ENCODE measurements around the gene CYP3A4. TPM values are rescaled to one million over a fixed set of nuclear protein-coding genes. Genes with fewer than 3 reads are reported as not detected.
"Not testable (repeated sequence)": the region's sequence is repeated elsewhere in the genome, so short reads cannot be mapped to it uniquely, and the experiment has no call there.

Gene CYP3A4
- total and polyA plus RNA-seq, 7 donors: 0.25 to 3.6 (median 0.69) TPM; not detected in 4

DNA sequence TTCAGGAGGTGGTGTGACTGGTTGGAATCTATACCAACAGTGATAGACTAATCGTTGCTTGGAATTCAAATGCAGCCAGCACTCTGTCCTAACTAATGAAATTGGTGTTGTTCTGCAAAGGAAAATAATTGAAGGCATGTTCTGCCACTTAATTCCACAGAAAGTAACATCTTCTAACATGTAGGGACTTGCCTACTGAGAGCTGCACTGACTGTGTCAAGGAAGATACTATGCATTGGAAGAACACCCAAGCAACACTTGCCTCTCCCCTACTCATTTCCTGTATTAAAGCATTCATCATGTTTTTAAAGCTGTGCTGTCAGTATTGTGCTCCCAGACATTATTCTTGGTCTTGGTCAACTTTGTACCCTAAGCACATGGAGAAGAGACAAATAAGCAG, 46.3 kb downstream of the CYP3A4 start:
- no peak overlapping the region for H3K4me3 ChIP-seq
- no peak for TF ChIP-seq POLR2A (IDR thresholded peaks at IDR 0.05)
- TF ChIP-seq EP300 (IDR thresholded peaks at IDR 0.05): no peak
- TF ChIP-seq, protein P1, sequence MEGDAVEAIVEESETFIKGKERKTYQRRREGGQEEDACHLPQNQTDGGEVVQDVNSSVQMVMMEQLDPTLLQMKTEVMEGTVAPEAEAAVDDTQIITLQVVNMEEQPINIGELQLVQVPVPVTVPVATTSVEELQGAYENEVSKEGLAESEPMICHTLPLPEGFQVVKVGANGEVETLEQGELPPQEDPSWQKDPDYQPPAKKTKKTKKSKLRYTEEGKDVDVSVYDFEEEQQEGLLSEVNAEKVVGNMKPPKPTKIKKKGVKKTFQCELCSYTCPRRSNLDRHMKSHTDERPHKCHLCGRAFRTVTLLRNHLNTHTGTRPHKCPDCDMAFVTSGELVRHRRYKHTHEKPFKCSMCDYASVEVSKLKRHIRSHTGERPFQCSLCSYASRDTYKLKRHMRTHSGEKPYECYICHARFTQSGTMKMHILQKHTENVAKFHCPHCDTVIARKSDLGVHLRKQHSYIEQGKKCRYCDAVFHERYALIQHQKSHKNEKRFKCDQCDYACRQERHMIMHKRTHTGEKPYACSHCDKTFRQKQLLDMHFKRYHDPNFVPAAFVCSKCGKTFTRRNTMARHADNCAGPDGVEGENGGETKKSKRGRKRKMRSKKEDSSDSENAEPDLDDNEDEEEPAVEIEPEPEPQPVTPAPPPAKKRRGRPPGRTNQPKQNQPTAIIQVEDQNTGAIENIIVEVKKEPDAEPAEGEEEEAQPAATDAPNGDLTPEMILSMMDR (IDR thresholded peaks at IDR 0.05): no peak
- TF ChIP-seq POLR2AphosphoS5 (IDR thresholded peaks at IDR 0.05): no peak
- WGBS, 2 donors: 89% methylated on average over 1 of the region's 1 CpG
- H3K4me1 ChIP-seq: no peaks in the 10 kb centered on the region
- no peaks in the 10 kb centered on the region for H3K27me3 ChIP-seq
- DNase-seq: no peak
- intact Hi-C loops (cut with DNase I): no loop called here
- H3K36me3 ChIP-seq: no peaks in the 10 kb centered on the region
- H3K27ac ChIP-seq: no peak overlapping the region
- H3K9me3 ChIP-seq: no peaks in the 10 kb centered on the region

DNA sequence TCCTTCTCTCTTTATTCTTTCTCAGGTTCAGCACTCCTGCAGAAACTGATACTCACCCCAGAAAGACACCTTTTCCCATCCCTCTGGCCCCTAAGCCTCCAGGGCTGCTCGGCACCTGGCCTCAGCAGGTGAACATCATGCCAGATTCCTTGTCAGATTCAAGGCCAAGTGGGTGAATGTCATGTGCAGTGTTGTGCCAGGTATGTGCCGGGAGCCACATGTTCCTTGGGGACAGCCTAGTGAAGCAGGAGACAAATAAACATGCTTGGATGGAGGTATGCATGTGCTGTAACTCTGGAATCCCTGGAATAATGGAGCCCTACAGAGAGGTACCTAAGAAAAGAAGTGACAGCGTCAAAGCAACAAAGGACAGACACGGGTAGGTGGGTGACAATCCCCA, 47.3 kb downstream of the CYP3A4 start:
- 93% methylated on average over 4 of the region's 4 CpGs for WGBS, 2 donors
- DNase-seq; intact Hi-C loops (cut with DNase I); H3K9me3 ChIP-seq; H3K4me3 ChIP-seq; H3K36me3 ChIP-seq; H3K4me1 ChIP-seq; H3K27ac ChIP-seq; H3K27me3 ChIP-seq: not testable (repeated sequence)

DNA sequence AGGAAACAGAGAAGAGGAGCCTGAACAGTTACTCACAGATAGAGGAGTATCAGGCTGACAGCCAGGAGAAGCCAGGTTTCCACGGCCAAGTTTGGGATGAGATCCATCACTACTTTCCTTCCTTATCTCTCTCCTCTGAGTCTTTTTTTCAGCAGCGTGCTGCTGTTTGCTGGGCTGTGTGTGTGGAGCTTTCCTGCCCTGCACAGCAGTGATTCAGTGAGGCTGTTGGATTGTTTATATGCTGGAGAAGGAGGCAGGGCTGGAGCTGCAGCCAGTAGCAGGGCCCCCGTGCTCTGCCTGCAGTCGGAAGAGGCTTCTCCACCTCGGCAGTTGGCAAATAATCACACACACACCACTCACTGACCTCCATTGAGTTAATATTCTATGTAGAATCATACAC, 49.0 kb downstream of the CYP3A4 start, which contains the start of gene CYP3A7:
Gene CYP3A7 (minus strand): TSS at position 210 of the 400 bp plus-strand sequence. CDS start 103 bp downstream, at position 107.
- TF ChIP-seq EP300 (IDR thresholded peaks at IDR 0.05) (no peak), POLR2AphosphoS5 (IDR thresholded peaks at IDR 0.05) (no peak), POLR2A (IDR thresholded peaks at IDR 0.05) (no peak)
- TF ChIP-seq, protein P1 (IDR thresholded peaks at IDR 0.05): no peak
- Histone ChIP-seq H3K4me3 (no peak within 1 kb of the TSS), H3K36me3 (no peaks in the 10 kb centered on the region), H3K27me3 (no peaks in the 10 kb centered on the region), H3K27ac (no peak within 1 kb of the TSS), H3K9me3 (no peaks in the 10 kb centered on the region), H3K4me1 (no peaks in the 10 kb centered on the region)
- WGBS, 2 donors: 64 to 85% methylated on average over 5 of the region's 5 CpGs
- intact Hi-C loops (cut with DNase I): no loop called here
- no peak for DNase-seq

DNA sequence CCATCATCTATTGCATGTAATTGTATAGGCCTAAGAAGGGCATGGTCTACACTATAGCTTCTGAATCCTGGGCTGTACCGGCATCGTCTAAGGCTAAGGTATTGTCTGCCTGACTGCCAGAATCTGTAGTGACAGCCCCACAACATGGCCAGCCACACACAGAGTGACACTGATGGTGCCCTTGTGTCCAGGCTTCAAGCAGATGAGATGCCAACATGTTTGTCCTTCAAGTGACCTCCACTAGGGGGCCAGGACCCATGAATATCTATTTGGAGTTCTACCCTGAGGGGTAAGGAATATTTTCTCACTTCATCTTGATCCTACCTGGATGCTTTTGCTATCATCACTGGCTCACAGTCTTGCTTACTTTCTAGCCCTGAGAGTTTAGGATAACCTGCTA, 50.5 kb downstream of the CYP3A4 start:
- Histone ChIP-seq H3K27me3 (no peaks in the 10 kb centered on the region), H3K4me1 (no peaks in the 10 kb centered on the region), H3K9me3 (no peaks in the 10 kb centered on the region), H3K4me3 (no peak overlapping the region), H3K27ac (no peak overlapping the region), H3K36me3 (no peaks in the 10 kb centered on the region)
- WGBS, 2 donors: 93 to 97% methylated on average over 2 of the region's 2 CpGs
- TF ChIP-seq EP300 (IDR thresholded peaks at IDR 0.05): no peak
- no peak for TF ChIP-seq POLR2A (IDR thresholded peaks at IDR 0.05)
- no peak for TF ChIP-seq POLR2AphosphoS5 (IDR thresholded peaks at IDR 0.05)
- TF ChIP-seq, protein P1 (IDR thresholded peaks at IDR 0.05): no peak
- intact Hi-C loops (cut with DNase I): no loop called here
- no peak for DNase-seq

DNA sequence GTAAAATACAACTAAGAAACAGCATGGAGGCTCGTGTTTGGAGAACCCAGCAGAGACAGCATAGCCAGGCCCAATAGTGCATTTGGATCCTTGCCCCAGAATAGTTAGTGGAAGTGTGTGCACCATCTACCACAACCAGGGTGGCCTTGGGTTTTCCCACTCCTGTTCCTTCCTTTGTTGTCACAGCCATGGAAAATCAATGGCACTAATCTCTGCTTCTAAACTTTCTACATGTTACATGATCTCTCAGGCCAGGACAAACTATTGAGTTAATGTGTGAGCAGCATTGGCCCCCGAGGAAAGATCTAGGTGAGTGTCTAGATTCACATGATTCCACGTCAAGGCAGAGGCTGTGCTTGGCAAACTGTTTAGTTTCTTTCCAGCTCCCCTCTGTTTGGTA, 51.0 kb downstream of the CYP3A4 start:
- Histone ChIP-seq H3K27me3 (no peaks in the 10 kb centered on the region), H3K4me3 (no peak overlapping the region), H3K9me3 (no peaks in the 10 kb centered on the region), H3K4me1 (no peaks in the 10 kb centered on the region), H3K36me3 (no peaks in the 10 kb centered on the region), H3K27ac (no peak overlapping the region)
- intact Hi-C loops (cut with DNase I): no loop called here
- WGBS, 2 donors: 90 to 92% methylated on average over 3 of the region's 3 CpGs
- DNase-seq: no peak
- TF ChIP-seq, protein P1 (IDR thresholded peaks at IDR 0.05): no peak
- TF ChIP-seq POLR2A (IDR thresholded peaks at IDR 0.05) (no peak), EP300 (IDR thresholded peaks at IDR 0.05) (no peak), POLR2AphosphoS5 (IDR thresholded peaks at IDR 0.05) (no peak)
